GM18873 (cell line): Measurements from ENCODE around the gene GRAMD4.
"Not testable (repeated sequence)": the region's sequence is repeated elsewhere in the genome, so short reads cannot be mapped to it uniquely, and the experiment has no call there.

ENCODE experiments used
- ATAC-seq: cut with Tn5 transposase; IDR thresholded peaks from one replicate; pipeline ENCODE4 v1.9.1; 2021; ENCODE audit warnings: mild to moderate bottlenecking, moderate library complexity, moderate number of reproducible peaks; ENCODE audit not compliant: unreplicated experiment, low FRiP score

GRAMD4 gene

DNA sequence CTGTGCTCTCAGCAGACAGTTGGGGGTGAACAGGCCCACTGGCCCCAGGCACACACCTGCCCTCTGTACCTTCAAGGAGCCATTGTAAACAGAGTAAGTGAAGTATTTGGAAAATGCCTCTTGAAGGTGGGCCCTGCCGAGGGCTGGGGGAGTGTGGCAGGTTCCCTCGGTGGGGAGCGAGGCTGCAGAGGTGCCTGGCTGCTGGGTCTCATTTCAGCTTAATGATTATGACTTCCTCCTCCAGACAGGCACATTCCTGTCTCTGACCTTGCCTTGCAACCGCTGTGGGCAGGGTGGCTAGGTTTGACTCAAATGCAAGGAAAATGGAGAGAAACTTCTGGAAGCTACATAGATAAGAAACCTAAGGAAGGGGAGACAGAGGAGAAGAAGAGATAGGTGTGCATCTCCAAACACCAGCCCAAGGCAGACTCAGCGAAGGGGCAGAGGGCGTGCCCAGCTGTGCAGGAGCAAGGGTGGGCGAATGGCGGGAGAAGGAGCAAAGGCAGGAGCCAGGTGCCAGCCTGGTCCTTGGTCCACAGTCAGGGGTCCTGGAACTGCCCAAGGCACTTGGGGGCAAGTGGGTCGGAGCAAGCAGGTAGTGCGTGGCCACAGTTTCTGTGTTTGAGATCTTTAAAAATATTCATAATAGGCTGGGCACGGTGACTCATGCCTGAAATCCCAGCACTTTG is 14.0 kb downstream of the GRAMD4 start:
- ATAC-seq, result no peak

DNA sequence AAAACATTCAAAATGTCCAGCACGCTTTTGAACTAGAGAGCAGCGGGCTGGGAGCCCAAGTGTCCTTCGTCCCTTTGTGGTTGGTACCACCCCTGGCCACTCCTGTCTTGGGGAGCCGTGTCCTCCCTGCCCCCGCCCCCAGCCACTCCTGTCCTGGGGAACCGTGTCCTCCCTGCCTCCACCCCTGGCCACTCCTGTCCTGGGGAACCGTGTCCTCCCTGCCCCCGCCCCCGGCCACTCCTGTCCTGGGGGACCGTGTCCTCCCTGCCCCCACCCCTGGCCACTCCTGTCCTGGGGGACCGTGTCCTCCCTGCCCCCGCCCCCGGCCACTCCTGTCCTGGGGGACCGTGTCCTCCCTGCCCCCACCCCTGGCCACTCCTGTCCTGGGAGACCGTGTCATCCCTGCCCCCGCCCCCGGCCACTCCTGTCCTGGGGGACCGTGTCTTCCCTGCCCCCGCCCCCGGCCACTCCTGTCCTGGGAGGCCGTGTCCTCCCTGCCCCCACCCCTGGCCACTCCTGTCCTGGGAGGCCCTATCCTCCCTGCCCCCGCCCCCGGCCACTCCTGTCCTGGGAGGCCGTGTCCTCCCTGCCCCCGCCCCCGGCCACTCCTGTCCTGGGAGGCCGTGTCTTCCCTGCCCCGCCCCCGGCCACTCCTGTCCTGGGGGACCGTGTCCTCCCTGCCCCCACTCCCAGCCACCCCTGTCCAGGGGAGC is 14.9 kb downstream of the GRAMD4 start:
- ATAC-seq, result not testable (repeated sequence)

DNA sequence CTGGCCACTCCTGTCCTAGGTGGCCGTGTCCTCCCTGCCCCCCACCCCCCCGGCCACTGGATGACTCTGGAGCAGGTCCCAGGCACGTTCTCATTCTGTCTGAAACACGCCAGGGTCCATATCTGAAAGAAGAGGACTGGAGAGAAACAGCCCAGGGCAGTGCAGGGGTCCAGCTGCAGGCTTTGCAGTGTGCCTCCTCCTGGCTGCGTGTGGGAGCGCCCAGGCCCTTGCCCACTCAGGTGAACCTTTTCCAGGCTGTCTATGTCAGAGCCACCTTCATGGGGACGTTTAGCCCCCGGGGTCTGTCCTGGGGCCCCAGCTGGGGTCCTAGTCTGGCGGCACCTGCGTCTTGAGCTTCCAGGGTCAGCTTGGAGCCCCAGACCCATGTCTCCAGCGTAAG is 15.6 kb downstream of the GRAMD4 start:
- ATAC-seq, result no peak

DNA sequence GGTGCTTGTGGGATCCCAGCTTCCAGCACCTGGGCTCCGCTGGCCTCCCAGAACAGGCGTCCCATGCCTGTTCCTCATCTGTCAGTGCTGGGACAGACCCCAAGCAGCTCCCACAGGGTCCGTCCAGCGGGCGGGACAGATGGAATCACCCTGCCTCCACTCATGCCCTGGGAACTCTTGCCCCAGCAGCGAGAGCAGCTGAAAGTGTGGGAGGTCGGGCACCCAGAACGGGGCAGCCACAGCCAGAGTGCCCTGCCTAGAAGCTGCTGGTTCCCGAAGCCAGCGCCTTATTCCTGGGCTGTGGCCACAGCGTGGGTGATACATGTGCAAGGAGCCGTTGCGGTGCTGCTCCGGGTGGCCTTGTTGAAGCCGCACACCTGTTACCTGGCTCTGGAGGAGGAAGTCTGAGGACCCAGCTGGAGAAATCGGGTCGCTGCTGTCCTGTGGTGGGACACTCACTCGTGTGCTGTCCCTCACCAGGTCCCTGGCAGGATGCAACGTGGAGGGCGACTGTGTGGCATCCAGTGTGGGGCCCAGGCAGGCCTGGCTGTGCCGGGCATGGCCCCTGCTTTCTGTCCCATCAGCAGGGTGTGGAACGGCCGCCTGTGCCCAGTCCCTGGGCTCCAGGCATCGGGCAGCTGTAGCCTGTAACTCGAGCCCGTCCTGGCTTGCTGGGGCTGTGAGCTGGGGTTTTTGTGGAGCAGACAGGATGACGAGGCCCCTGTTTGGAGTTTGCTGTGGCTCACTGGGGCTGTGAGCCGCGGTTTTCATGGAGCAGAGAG is 16.2 kb downstream of the GRAMD4 start:
- ATAC-seq, result no peak

GRCh38 chr22:46637711-46638600 is 17.8 kb downstream of the GRAMD4 start:
- no peak for ATAC-seq

GRCh38 chr22:46638601-46639431 is 18.6 kb downstream of the GRAMD4 start:
- ATAC-seq, result no peak

DNA sequence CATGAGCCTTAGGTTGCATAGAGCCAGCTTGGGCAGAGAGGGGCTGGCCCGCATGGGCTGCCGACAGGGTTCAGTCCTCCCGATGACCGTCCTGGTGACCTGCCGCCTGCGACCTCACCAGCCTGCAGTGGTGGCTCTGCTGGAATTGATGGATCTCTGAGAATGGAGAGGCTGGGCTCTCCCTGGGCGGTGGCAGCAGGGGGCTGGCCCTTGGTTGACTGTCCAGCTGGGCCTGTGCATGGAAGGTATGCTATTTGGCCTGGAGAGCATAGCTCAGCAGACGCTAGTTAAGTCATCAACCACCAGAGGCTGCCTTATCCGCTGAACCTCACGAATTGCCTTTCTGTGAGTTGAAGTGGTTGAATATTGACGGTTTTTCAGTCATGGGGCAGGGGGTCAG is 19.7 kb downstream of the GRAMD4 start:
- no peak for ATAC-seq

DNA sequence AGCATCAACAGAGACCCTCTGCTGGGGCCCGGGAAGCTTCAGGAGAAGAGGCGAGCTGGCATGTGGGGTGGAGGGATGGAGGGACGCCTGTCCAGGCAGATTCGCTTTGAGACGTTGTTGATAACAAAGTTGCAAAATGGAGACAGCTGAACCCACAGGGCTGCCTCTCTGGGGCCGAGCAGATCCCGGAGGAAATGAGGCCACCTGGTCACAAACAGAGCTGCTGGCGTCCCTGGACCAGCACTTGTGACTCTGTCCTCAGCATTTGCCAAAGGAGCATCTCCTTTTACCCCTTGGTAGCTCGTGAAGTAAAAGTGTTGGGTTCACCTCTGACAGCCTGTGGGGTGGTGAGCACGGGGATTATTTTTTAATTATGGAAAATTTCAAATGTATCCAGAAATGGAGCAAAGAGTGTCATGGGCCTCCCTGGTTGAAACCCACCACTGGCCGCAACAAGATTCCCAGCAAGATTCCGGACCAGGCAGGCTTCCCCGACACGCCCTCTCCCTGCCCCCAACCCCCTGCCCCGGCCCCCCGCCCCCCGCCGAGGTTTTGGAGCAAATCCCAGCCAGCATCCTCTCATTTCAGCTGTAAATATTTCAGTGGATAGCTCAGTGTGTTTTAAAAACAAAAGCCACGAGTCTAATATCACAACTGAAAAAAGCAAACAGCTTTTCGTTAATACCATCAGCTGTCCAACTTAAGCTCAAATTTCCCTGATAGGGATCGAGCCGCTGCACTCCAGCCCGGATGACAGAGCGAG is 20.3 kb downstream of the GRAMD4 start:
- no peak for ATAC-seq

DNA sequence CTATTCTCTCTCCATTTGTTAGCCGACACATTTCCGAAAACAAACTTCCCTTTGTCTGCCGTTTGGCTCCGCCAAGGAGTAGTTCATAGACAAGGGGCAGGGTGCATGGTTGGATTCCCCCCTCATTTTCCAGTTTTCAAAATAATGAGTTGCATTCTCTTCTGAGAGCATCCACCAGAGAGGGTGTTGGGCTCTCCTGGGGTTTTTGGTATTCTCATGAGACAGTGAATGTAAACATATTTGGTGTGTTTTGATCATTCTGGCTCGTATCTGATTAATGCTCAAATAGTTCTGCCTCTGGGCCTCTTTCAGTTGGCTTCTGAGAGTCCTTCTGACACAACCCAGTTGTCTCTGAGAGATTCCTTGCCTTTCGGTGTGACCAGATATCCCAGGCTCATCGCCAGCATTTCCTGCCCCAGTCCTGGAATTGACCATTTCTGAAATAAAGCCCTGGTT is 21.7 kb downstream of the GRAMD4 start:
- ATAC-seq, result no peak

DNA sequence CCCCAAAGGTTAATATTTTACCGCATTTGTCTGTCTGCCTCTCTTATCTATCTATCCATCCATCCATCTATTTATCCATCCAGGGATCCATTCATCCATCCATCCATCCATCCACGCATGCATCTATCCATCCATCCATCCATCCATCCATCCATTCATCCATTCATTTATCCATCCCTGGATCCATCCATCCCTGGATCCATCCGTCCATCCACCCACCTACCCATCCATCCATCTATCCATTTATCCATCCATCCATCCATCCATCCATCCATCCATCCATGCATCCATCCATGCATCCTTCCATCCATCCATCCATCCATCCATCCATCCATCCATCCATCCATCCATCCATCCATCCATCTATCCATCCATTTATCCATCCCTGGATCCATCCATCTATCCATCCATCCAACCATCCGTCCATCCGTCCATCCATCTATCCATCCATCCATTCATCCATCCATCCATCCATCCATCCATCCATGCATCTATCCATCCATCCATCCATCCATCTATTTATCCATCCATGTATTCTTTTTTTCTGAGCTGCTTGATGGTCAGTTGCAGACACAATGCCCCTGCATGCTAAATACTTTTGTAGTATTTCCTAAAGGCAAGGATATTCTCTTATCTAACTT is 22.8 kb downstream of the GRAMD4 start:
- not testable (repeated sequence) for ATAC-seq

GRCh38 chr22:46646531-46647215 is 26.5 kb downstream of the GRAMD4 start:
- ATAC-seq, result no peak

DNA sequence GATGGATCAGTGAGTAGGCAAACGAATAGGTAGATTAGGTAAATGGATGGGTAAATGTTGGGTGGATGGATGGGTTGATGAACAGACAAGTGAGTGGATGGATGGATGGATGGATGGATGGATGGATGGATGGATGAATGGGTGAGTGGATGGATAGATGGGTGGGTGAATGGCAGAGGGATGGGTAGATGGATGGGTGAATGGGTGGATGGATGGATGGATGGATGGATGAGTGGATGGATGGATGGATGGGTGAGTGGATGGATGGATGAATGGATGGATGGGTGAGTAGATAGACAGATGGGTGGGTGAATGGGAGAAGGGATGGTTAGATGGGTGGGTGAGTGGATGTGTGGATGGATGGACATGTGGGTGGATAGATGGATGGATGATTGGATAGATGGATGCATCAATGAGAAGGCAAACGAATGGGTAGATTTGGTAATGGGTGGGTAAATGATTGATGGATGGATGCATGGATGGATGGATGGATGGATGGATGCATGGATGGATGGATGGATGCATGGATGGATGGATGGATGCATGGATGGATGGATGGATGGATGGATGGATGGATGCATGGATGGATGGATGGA is 28.1 kb downstream of the GRAMD4 start:
- not testable (repeated sequence) for ATAC-seq

- ATAC-seq, result no peak
Measured at GRCh38 chr22:46649141-46650077, 29.2 kb downstream of the GRAMD4 start.

DNA sequence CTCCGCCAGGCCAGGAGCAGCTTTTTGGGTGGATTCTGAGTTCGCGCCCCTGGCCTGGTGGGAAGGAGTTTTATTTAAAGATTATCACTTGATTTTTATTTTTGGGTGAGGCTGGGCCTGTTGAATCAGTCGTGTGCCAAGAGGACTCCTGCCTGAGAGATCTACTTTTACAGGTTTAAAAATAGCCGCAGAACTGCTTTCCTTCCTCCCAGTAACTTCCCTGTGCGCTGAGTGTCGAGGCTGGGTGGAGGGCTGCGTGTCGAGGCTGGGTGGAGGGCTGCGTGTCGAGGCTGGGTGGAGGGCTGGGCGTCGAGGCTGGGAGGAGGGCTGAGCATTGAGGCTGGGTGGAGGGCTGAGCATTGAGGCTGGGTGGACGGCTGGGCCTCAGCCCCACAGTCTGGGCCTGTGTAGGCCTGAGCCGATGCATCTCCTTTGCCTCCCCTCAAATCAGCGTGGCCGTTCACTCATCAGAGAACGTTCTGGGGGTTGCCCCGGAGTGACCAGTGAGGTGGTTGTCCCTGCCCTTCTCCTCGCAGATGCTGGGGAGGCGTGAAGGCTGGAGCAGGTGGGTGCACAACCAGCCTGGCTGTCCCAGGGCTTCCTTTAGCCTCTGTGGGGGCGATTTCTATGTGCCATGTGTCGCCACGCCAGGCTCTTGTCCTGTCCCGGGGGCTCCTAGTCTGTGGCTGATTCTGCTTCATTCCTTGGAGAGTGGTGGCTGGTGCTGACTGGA is 30.1 kb downstream of the GRAMD4 start:
- ATAC-seq, result no peak

DNA sequence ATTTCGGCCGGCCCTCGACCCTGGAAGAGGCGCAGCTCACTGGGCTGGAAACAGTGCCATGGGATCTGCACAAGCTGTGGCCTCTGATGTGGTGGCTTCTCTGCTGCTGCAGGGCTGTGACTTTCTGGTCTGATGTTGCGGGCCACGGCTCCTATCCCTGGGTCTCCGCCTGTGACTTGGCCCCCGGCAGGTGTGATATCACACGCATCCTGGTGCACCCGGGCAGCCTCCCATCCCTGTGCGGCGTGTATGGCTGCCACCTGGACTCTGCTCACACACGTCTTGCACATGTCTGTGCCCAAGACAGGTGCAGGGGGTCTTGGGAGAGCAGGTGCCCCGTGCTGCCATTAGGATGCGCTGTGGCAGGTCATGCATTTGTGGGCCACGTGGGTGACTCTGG is 31.1 kb downstream of the GRAMD4 start:
- ATAC-seq, result no peak
